A549 (cell line): ENCODE measurements around the gene ATP2B3.

Experiments
- POLR2A ChIP-seq: IDR thresholded peaks from 2 replicates; pipeline ENCODE4 v1.6.1; 2012; ENCODE audit warnings: mild to moderate bottlenecking, low read length
- TF ChIP-seq, protein P1 (sequence below): fragments of >200 bp; sonication (Bioruptor Twin); formaldehyde crosslinking; IDR thresholded peaks from 2 replicates; pipeline ENCODE4 v1.6.1; 2016

DNA sequence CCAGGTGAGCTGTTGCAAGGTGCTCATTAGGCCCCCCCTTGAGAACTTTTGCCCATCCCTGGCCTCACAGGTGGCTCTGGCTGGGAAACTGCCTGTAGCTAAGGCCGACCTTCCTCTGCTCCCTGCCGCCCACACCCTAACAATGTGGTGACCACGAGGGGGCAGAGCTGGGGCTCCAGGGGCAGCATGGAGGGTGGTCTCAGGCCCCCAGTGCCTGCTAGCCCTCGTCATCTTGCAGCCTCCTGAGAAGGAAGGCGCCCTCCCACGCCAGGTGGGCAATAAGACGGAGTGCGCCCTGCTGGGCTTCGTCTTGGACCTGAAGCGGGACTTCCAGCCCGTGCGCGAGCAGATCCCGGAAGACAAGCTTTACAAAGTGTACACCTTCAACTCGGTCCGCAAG lies 32.4 kb downstream of the ATP2B3 start:
- TF ChIP-seq POLR2A, result no peak
- TF ChIP-seq, protein P1, sequence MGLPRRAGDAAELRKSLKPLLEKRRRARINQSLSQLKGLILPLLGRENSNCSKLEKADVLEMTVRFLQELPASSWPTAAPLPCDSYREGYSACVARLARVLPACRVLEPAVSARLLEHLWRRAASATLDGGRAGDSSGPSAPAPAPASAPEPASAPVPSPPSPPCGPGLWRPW, result no peak
